NCI-H748 (cell line): Measurements from ENCODE around the gene RNF168.
"Not testable (repeated sequence)": the region's sequence is repeated elsewhere in the genome, so short reads cannot be mapped to it uniquely, and the experiment has no call there.

Experiments used
- DNase-seq: peaks from one replicate; lab custom pipeline; 2025; ENCODE audit not compliant: unreplicated experiment; lab: John Stamatoyannopoulos, UW

Gene RNF168

DNA sequence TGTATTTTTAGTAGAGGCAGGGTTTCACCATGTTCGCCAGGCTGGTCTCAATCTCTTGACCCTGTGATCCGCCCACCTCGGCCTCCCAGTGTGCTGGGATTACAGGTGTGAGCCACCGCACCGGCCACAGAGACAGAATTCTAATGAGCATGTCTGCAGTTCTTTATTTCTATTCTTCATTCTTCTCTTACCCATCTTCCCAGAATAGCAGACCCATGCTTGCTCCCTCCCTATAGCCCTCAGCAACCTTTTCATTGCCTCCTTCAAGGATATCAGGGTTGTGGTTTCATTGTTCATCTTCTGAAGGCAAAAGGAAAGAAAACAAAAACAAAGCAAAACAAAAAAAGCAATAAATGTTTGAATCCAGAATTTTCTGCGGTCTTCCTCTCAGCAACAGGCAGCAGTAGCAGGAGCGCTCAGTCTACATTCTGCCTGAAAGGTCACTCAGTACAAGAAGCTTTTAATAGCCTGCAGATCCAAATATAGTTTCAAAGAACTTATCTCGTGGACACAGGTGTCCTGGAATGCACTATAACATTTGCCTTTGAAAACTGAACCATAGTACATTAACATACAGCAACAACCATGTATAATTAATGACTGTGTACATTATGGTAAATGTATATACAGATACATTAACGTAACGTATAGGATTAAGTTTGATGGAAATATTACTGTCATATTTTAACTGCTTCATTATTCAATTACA lies 11.5 kb upstream of the RNF168 start, which contains the start of gene SMCO1:
TSS of gene SMCO1 (minus strand) at position 434 of the 709 bp plus-strand sequence. CDS start at position 297, 137 bp downstream.
- no peak for DNase-seq

DNA sequence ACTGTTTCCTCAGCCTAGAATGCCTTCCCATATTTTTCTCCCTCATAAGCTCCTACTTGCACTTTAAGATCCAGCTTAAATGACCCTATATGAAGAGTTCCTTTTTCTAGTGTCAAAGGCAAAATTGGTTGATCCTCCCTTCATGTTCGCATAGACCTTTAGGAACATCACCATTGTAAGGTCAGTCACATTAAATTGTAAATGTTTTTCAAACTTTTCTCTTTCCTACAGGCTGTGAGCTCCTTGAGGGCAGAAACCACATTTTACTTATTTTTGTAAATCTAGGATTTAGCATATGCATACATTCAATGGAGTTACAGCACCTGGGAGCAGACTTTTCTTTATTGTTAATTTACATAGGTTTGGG lies 10.8 kb upstream of the RNF168 start:
- DNase-seq = no peak

DNA sequence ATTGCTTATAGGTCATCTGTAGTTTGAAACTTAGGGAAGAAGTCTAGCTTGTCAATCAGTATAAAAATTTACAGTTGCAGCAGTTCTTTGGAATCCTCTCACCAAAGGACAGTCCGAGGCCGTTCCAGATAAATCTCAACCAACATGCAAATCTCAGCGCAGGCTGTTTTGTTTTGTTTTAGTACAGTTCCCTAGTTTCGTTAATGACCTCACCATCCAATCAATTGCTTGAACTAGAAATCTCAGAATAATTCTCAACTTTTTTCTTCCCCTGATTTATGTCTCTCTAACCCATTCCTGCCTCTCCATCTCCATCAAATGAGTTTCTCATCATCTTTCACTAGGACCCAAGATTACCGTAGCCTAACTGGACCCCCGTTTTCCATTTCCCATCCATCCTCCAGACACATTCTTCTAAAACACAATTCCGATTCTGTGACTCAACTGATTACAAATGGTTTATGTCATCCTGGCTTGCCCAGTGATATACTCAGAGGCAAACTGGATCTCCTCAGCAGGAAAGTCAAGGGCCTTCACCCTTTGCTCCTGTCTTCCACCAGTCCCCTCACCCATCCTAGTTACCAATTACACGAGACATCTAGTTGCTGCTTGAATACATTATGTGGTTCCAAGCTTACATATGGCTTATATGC lies 10.3 kb upstream of the RNF168 start:
- DNase-seq = no peak

DNA sequence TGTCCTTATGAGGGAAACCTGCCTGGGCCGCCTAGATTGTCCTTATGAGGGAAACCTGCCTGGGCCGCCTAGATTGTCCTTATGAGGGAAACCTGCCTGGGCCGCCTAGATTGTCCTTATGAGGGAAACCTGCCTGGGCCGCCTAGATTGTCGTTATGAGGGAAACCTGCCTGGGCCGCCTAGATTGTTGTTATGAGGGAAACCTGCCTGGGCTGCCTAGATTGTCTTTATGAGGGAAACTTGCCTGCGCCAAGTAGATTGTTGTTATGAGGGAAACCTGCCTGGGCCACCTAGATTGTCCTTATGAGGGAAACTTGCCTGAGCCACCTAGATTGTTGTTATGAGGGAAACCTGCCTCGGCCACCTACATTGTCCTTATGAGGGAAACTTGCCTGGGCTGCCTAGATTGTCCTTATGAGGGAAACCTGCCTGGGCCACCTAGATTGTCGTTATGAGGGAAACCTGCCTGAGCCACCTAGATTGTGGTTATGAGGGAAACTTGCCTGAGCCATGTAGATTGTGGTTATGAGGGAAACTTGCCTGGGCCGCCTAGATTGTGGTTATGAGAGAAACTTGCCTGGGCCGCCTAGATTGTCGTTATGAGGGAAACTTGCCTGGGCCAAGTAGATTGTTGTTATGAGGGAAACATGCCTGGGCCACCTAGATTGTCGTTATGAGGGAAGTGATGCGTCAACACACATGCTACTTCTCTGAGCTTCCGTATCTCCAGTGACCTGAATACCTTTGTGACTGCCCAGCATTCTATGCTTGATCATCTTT lies 8.3 kb upstream of the RNF168 start:
- not testable (repeated sequence) for DNase-seq

DNA sequence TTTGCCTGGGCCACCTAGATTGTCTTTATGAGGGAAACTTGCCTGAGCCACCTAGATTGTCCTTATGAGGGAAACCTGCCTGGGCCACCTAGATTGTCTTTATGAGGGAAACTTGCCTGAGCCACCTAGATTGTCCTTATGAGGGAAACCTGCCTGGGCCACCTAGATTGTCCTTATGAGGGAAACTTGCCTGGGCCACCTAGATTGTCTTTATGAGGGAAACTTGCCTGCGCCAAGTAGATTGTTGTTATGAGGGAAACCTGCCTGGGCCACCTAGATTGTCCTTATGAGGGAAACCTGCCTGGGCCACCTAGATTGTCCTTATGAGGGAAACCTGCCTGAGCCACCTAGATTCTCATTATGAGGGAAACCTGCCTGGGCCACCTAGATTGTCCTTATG lies 7.5 kb upstream of the RNF168 start:
- not testable (repeated sequence) for DNase-seq

DNA sequence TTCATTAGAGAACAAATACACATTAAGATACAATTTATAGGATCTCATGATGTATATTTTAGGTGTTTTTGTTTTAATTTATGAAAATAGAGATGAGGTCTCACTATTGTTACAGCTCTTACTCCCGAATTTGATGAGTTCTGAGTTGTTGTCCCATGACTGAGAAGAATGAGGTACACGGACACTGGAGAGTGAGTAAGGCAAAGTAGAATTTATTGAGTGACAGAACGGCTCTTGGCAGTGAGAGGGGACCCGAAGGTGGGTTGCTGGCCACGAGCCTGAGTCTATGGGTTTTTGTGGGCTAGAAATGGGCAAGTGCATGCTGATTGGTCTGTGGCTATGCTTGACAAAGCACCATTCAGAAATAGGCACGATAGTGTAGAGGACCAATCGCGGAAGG lies 3.1 kb upstream of the RNF168 start:
- DNase-seq = no peak

DNA sequence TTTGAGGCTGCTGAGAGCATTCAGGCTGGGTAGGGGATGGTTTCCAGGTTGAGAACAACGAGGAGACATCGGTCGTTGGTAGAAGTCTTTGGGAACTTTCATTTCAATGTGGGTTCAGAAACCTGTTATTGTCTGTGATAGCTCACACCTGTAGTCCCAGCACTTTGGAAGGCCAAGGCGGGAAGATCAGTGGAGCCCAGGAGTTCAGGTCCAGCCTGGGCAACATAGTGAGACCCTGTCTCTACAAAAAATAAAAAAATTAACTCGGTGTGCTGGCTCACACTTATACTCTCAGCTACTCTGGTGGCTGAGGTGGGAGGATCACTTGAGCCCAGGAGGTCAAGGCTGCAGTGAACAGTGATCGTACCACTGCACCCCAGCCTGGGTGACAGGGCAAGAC lies 988 bp upstream of the RNF168 start:
- no peak for DNase-seq

DNA sequence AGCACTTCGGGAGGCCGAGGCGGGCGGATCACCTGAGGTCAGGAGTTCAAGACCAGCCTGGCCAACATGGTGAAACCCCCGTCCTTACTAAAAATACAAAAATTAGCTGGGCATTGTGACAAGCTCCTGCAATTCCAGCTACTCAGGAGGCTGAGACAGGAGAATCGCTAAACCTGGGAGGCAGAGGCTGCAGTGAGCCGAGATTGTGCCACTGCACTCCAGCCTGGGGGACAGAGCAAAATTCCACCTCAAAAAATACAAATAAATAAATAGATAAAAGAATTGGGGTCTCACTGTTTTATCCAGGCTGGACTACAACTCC lies 470 bp upstream of the RNF168 start:
- DNase-seq = not testable (repeated sequence)

DNA sequence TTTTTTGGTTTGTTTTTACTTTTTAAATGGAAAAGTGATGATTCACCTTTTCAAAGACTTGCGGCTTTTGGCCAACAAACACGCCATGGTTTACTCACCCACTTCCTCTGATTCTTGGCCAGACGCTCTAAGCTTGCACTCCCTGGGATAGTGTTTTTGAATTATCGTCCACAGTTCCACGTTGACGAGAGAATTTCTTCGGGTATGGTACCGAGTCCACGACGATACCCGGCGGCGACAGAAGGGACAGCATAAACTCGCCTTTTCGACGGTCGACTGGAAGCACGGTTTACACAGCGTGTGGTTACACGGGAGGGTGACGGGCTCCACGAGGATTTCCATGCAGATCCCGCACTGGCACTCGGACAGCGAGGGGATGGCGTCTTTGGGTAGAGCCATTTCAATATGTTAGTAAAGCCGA lies 783 bp downstream of the RNF168 start:
- DNase-seq = peak; percentile 36

DNA sequence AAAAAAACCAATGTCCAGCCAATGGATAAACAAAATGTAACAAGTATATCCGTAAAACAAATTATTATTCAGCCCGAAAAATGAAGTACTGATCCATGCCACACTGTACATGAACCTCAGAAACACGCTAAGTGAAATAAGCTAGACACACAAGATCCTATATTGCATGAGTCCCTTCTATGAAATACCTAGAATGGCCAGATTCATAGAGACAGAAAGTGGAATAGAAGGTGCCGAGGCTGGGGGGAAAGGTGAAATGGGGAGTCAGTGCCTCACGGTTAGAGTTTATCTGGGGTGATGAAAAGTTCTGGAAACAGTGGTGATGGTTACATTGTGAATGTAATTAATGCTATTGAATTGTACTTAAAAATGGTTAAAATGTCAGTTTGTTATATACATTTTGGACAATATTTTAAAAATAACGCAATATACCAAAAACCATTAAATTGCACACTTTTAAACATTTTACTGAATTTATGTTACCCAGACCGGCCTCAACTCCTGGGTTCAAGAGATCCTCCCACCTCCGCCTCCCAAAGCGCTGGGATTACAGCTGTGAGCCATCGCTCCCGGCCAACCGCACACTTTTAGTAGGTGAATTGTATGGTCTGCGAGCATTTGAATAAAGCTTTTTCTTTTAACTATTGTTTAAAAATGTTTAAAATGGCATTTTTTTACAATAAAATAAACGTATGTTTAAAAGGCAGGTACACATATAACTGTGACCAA lies 2.1 kb downstream of the RNF168 start:
- DNase-seq = peak; percentile 29

DNA sequence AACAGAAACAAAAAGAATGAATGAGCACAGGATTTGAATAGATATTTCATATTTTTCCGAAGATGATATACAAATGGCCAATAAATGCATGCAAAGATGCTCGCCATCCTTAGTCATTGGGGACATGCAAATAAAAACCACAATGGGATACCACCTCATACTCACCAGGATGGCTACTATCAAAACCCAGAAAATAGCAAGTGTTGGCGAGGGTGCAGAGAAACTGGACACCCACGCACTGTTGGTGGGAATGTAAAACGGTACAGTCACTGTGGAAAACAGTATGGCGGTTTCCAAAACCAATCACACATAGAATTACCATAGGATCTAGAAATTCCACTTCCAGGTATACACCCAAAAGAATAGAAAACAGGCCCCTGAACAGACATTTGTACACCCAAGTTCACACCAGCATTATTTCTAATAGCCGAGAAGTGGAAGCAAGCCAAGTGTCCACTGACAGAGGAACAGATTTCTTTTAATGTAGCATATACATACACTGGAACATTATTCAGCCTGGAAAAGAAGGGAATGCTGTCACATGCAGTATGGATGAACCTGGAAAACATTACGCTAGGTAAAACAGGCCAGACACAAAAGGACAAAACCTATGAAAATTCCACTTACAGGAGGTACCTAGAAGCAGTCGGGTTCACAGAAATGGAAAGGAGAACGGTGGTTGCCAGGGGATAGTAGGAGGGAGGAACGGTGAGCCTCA lies 3.6 kb downstream of the RNF168 start:
- no peak for DNase-seq

DNA sequence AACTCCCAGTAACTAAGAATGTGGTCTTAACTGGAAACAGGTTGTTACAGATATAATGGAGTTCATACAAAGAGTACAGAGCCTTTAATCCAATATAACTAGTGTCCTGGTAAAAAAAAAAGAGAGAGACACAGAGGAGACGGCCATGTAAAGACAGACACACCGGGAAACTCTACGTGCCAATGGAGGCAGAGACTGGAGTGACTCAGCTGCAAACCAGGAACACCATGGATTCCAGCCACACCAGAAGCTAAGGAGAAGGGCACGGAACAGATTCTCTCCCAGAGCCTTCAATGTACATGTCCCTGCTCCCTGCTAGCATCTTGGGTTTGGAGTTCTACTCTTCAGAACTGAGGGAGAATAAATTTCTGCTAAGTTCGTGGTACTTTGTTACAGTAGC lies 4.5 kb downstream of the RNF168 start:
- DNase-seq = no peak

DNA sequence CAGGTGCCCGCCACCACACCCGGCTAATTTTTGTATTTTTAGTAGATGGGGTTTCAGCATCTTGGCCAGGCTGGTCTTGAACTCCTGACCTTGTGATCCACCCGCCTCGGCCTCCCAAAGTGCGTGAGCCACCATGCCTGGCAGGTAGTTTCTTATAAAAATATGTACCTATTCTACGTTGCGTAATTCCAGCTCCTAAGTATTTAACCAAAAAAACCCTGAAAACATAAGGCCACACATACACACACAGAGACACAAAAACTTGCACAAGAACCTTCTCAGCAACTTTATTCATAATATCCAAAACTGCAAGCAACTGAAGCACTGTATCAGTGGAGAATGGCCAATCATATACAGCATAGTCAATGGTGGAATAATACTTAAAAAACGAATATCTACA lies 5.3 kb downstream of the RNF168 start:
- no peak for DNase-seq

DNA sequence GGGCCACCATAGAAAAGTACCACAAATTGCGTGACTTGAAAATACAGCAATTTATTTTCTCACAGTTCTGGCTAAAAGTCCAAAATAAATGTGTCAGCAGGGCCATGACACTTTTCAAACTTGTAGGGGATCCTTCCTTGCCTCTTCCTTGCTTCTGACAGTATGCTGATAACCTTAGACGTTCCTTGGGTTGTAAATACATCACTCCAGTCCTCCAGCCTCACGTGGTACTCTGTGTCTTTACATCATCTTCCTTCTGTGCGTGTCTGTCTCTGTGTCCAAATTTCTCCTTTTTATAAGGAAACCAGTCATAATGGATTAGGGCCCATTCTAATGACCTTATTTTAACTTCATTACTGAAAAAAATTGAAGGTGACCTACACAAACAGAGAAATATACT lies 7.4 kb downstream of the RNF168 start:
- no peak for DNase-seq

DNA sequence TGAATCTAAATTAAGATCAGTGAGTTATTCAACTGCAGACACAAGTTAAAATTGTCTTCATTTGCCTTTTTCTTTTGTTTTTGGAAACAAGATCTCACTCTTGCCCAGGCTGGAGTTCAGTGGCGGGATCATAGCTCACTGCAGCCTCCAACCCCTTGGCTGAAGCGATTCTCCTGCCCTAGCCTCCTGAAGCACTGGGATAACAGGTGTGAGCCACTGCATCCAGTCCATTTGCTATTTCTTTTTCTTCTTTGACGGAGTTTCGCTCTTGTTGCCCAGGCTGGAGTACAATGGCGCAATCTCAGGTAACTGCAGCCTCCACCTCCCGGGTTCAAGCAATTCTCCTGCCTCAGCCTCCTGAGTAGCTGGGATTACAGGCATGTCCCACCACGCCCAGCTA lies 10.3 kb downstream of the RNF168 start:
- no peak for DNase-seq

DNA sequence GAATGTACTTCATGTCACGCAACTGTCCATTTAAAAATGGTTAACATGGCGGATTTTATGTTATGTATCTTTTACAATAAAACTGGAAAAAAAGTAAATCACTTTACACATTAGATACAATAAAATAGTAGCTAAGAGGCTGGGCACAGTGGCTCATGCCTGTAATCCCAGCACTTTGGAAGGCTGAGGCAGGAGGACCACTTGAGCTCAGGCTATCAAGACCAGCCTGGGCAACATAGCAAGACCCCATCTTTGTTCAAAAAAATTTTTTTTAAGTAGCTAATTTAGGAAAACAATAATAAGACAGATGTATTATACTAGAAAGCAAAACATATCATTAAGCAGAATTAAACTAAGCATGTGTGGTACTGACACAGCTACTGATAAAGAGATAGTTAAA lies 11.5 kb downstream of the RNF168 start:
- DNase-seq = no peak

DNA sequence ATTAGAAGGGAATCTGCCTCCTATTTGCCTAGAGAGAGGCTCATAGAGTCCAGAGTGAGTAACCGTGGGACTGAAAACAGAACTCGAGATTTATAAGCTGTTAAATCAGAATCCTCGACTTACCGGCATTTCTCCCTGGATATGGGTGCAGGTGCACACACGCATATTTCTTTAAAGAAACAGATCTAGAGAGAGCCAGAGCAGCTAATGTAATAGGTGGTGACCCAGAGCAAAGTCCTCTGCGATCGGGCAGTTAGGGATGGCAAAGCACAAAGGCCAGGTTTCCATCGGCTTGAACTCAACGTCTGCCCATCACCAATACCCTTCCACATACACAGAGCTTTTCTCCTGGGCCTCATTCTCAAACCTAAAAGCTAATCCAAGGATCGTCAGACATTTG lies 13.8 kb downstream of the RNF168 start:
- no peak for DNase-seq

DNA sequence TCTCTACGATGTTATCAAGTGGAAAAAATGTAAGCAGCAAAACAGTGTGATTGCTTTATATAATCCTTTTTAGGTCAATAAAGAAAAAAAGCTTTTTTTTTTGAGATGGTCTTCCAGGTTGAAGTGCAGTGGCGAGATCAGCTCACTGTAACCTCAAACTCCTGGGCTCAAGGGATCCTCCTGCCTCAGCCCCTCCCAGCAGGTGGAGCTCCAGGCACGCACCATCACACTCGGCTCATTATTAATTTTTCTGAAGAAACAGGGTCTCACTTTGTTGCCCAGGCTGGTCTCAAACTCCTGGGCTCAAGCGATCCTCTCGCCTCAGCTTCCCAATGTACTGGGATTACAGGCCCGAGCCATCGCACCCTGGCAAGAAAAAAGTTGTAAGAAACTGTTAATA lies 17.3 kb downstream of the RNF168 start:
- no peak for DNase-seq

DNA sequence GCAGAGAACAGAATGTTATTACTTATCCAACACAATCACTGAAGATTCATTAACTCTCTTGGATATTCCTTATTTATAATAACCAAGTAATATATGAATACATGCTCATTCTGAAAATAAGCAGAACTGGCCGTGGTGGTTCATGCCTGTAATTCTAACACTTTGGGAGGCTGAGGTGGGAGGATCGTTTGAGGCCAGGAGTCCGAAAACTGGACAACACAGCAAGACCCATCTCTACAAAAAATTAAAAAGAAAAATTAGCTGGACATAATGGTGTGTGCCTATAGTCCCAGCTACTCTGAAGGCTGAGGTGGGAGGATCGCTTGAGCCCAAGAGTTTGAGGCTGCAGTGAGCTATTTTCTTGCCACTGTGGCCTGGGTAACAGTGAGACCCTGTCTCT lies 25.9 kb downstream of the RNF168 start:
- no peak for DNase-seq

DNA sequence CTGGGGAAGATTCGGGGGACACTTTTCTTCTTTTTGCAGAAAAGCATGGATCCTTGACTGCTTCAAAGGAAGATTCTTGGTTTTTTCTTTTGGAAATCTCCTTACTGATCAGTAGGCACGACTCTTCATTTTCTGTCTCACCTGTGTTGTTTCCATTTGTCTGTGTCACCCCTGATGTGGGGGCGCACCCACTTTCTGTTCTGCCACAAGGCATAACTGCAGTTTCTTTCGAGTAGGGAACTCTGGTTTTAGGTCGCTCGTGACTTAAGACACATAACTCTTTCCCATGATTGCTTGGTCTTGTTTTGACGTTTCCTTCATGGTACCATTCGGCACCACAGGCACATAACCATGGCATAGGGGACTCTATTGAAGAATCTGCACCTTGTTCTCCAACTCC lies 31.3 kb downstream of the RNF168 start:
- DNase-seq = no peak

DNA sequence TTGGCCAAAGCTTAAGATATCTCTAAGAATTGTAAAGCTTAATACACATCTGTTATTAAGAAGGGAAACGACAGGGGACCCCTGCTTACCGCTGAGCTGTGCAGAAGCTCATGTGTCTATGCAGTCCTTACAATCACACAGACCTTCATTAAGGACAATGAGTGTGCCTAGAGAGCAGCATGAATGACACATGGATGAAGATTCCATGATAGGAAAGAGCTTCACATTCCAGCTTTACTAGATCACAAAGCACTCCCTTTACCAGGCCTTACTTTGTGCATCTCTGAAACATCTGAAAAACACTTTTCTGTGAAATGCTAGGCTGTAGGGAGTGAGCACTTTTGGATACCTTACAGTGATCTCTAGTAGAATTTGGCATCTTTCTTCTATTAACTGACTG lies 32.0 kb downstream of the RNF168 start:
- no peak for DNase-seq
